PC-9 (cell line): ENCODE measurements around the gene CHIT1.

Source experiments
- EZH2 ChIP-seq: fragments of 200-600 bp; sonication (generic); IDR thresholded peaks from 2 replicates; pipeline ENCODE4 v1.8.0; 2017; ENCODE audit warnings: antibody characterized with exemption, low read depth
- TF ChIP-seq, protein P1 (sequence below): fragments of 200-600 bp; sonication (generic); conservative IDR thresholded peaks from 2 replicates; pipeline ENCODE4 v1.6.1; 2017; ENCODE audit warnings: mixed run types, antibody characterized with exemption, mild to moderate bottlenecking, moderate library complexity

DNA sequence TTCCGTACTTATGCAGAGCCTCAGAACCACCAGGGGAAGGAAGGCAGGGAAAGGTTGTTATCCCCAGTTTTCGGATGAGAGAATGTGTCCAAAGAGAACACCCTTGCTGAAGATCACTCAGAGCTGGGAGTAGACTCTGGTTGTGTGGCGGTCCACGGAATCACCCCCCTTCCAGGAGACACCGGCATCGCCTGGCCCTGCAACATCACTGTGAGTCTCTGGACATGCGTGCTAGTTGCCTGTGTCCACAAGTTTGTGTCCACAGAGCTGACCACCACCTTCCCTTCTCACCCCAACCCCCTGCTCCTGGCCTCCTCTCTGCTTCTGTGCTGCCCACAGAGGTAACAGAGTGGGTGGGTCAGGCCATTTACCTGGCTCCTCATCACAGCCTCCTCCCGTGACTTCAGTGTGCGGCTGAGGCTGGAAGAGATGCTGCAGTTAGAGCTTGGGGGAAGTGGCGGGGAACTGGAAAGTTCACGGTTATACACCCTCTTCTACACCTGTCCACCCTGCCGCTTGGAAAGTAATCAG, 61.2 kb downstream of the CHIT1 start:
- TF ChIP-seq, protein P1, sequence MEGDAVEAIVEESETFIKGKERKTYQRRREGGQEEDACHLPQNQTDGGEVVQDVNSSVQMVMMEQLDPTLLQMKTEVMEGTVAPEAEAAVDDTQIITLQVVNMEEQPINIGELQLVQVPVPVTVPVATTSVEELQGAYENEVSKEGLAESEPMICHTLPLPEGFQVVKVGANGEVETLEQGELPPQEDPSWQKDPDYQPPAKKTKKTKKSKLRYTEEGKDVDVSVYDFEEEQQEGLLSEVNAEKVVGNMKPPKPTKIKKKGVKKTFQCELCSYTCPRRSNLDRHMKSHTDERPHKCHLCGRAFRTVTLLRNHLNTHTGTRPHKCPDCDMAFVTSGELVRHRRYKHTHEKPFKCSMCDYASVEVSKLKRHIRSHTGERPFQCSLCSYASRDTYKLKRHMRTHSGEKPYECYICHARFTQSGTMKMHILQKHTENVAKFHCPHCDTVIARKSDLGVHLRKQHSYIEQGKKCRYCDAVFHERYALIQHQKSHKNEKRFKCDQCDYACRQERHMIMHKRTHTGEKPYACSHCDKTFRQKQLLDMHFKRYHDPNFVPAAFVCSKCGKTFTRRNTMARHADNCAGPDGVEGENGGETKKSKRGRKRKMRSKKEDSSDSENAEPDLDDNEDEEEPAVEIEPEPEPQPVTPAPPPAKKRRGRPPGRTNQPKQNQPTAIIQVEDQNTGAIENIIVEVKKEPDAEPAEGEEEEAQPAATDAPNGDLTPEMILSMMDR, result no peak
- no peak for TF ChIP-seq EZH2
